Measurements from ENCODE around the gene TMPRSS6. TPM values are rescaled to one million over a fixed set of nuclear protein-coding genes. Genes with fewer than 3 reads are reported as not detected.

TMPRSS6 gene
- total and polyA plus RNA-seq, 2 of the 8 experiments (the other 6 are each of a cell fraction or from before 2014, with no cell fraction given): 0.02 TPM; not detected in 1

GRCh38 chr22:37024339-37025157 lies 85.0 kb downstream of the TMPRSS6 start (continued):
- TF ChIP-seq CHD7 (IDR thresholded peaks at IDR 0.05; ENCODE audit: insufficient replicate concordance, low read length) (no peak), ATF2 (IDR thresholded peaks at IDR 0.05; ENCODE audit: low read length) (no peak), SUZ12 (IDR thresholded peaks at IDR 0.05; ENCODE audit: low read length) (no peak), GABPA (IDR thresholded peaks at IDR 0.05; ENCODE audit: borderline replicate concordance, insufficient read depth, low read length) (no peak), EZH2 (IDR thresholded peaks at IDR 0.05; ENCODE audit: low read depth, low read length, severe bottlenecking) (no peak)
- TF ChIP-seq, protein P1, sequence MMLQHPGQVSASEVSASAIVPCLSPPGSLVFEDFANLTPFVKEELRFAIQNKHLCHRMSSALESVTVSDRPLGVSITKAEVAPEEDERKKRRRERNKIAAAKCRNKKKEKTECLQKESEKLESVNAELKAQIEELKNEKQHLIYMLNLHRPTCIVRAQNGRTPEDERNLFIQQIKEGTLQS (IDR thresholded peaks at IDR 0.05; ENCODE audit: insufficient read depth, low read depth, low read length): no peak
